Panc1 (cell line): Measurements from ENCODE around the gene KCP. TPM values are rescaled to one million over a fixed set of nuclear protein-coding genes. Genes with fewer than 3 reads are reported as not detected.

ENCODE experiments used
- ATAC-seq: fragments of 200-7000 bp; cut with Tn5 transposase; 2 replicates; pipeline ENCODE4 v1.9.1; 2020; ENCODE audit warnings: mild to moderate bottlenecking, moderate library complexity
- BruUV-seq: library from RNA; stranded (reverse); fragments of 400-500 nt; replicated peaks from 2 replicates; lab custom pipeline; 2021; lab: Mats Ljungman, UMichigan
- CTCF ChIA-PET: fragments of 300-600 bp; sonication (Branson Sonifier 250); formaldehyde crosslinking; loops from one replicate; lab custom pipeline; 2022; ENCODE audit warnings: antibody characterized with exemption; lab: Charles Lee
- POLR2A ChIA-PET: fragments of 300-600 bp; sonication (Branson Sonifier 250); formaldehyde crosslinking; loops from one replicate; lab custom pipeline; 2022; ENCODE audit warnings: antibody characterized with exemption; lab: Charles Lee
- DNase-seq: peaks from one replicate; pipeline ENCODE4 v3.0.0-alpha.2; 2010; ENCODE audit warnings: low read depth, low spot score
- H3K27ac ChIP-seq: 2 replicates; pipeline ENCODE4 v1.5.1; 2011; ENCODE audit warnings: mild to moderate bottlenecking, low read length, inconsistent platforms
- H3K27me3 ChIP-seq: fragments of 200-500 bp; sonication (Bioruptor generic); 2 replicates; pipeline ENCODE4 v1.6.0; 2014; ENCODE audit warnings: low read length, inconsistent platforms; ENCODE audit not compliant: control insufficient read depth, insufficient read depth
- H3K36me3 ChIP-seq: fragments of 200-500 bp; sonication (Bioruptor generic); 2 replicates; pipeline ENCODE4 v1.5.1; 2014; ENCODE audit warnings: inconsistent platforms, mild to moderate bottlenecking, low read length, moderate library complexity; ENCODE audit not compliant: control insufficient read depth, insufficient read depth
- H3K4me1 ChIP-seq: 2 replicates; pipeline ENCODE4 v1.5.1; 2011; ENCODE audit warnings: inconsistent platforms, mild to moderate bottlenecking, low read length, moderate library complexity; ENCODE audit not compliant: control insufficient read depth, insufficient read depth
- H3K4me3 ChIP-seq, 2 experiments: 2 replicates each; pipeline ENCODE4 v1.5.1; 2011 to 2012; ENCODE audit warnings: low read depth in 2 of 2, low read length in 2 of 2, mild to moderate bottlenecking in 2 of 2, inconsistent platforms in 1 of 2, moderate library complexity in 1 of 2
- H3K9me3 ChIP-seq: fragments of 200-500 bp; sonication (Bioruptor generic); 2 replicates; pipeline ENCODE4 v1.5.1; 2014; ENCODE audit warnings: low read depth, mild to moderate bottlenecking, inconsistent platforms, low read length, moderate library complexity; ENCODE audit not compliant: control insufficient read depth, insufficient read depth
- POLR2AphosphoS5 ChIP-seq: IDR thresholded peaks from 2 replicates; pipeline ENCODE4 v1.6.1; 2012; ENCODE audit warnings: mild to moderate bottlenecking, low read depth, low read length, moderate library complexity
- SIN3A ChIP-seq: IDR thresholded peaks from 2 replicates; pipeline ENCODE4 v1.6.1; 2012; ENCODE audit warnings: low read depth, mild to moderate bottlenecking, low read length, moderate library complexity, borderline replicate concordance; ENCODE audit not compliant: insufficient read depth
- TCF7L2 ChIP-seq: IDR thresholded peaks from 2 replicates; pipeline ENCODE4 v1.6.1; 2011; ENCODE audit warnings: mild to moderate bottlenecking, low read depth, low read length, inconsistent platforms
- in situ Hi-C: cut with HindIII; loops from 2 replicates; pipeline ENCODE4 v1.10.0; 2016; ENCODE audit warnings: low sequenced_read_pairs, low pct_unique_long_range_greater_than_20kb
- intact Hi-C: fragments of 100-400 bp; cut with micrococcal nuclease; formaldehyde crosslinking; loops from one replicate; pipeline ENCODE4 v1.10.0; 2022; ENCODE audit not compliant: unreplicated experiment
- total RNA-seq: library from RNA; stranded (reverse); gene quantifications from one replicate; pipeline ENCODE4 v1.2.1, GENCODE V29; 2021; ENCODE audit not compliant: unreplicated experiment
- TF ChIP-seq, protein P1 (sequence below): fragments of 450-650 bp; IDR thresholded peaks from 2 replicates; pipeline ENCODE4 v1.5.1; 2017; ENCODE audit warnings: mild to moderate bottlenecking
- TF ChIP-seq, protein P2 (sequence below), 2 experiments: IDR thresholded peaks; 2 replicates each; pipeline ENCODE4 v1.6.1; 2011 to 2012; ENCODE audit warnings: low read depth in 2 of 2, control low read depth in 1 of 2, low read length in 1 of 2, mild to moderate bottlenecking in 1 of 2, moderate library complexity in 1 of 2; ENCODE audit not compliant: insufficient read depth in 1 of 2

Gene KCP
- total RNA-seq, 1 experiment from 2014 or later, result 0.13 TPM

DNA sequence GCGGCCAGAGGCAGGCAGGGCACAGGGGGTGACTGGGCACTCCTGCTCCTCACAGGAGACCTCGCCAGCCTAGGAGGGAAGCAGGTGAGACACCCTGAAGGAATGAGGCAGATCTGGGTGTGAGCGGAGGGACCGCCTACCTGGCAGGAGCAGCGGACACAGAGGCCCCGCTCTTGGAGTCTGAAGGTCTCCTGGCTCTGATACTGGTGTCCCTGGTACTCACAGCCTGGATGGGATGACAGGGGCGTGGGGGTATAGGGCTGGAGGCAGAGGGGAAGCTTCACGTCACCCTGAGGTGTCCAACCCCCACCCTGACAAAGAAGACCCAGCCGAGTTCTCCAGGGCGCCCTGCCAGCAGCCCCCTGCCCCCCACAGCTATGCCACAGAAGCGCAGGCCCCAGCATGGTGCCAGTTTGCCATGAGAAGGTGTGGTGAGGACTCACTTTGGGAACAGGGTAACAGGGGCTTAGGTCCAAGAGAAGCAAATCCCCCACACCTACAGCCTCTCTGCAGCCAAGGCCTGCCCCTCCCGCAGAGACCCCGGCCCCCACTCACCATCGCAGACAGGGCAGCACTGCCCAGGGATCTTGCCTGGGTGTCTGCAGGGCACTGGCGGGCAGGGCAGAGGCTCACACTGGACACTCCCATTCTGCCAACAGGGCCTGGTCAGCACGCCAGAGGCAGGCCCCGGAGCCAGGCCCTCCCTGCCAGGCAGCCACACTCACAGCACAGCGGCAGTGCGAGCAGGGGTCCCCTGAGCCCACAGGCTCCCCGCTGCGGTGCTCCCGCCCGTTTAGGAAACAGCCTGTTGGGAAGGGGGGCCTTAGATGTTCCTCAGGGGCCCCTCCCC is 17.0 kb downstream of the KCP start:
- intact Hi-C loops (no loop called here), in situ Hi-C loops (no loop called here)
- ATAC-seq, result no peak
- CTCF ChIA-PET, result interaction anchor here (0.6 kb wide), 1 partner anchor 9 kb away, joined by 3 read pairs; no protein-coding TSS in a partner anchor
- BruUV-seq, result no TSS peak
- no peak overlapping the region for H3K27ac ChIP-seq
- no peaks in the 10 kb centered on the region for H3K27me3 ChIP-seq
- H3K9me3 ChIP-seq, result no peaks in the 10 kb centered on the region
- H3K36me3 ChIP-seq, result no peaks in the 10 kb centered on the region
- no peaks in the 10 kb centered on the region; the same call in 1 of the 2 replicates for H3K4me1 ChIP-seq
- DNase-seq, result no peak
- POLR2A ChIA-PET, result no interaction called here
- TF ChIP-seq POLR2AphosphoS5 (no peak), TCF7L2 (no peak), SIN3A (no peak)
- TF ChIP-seq, protein P1, sequence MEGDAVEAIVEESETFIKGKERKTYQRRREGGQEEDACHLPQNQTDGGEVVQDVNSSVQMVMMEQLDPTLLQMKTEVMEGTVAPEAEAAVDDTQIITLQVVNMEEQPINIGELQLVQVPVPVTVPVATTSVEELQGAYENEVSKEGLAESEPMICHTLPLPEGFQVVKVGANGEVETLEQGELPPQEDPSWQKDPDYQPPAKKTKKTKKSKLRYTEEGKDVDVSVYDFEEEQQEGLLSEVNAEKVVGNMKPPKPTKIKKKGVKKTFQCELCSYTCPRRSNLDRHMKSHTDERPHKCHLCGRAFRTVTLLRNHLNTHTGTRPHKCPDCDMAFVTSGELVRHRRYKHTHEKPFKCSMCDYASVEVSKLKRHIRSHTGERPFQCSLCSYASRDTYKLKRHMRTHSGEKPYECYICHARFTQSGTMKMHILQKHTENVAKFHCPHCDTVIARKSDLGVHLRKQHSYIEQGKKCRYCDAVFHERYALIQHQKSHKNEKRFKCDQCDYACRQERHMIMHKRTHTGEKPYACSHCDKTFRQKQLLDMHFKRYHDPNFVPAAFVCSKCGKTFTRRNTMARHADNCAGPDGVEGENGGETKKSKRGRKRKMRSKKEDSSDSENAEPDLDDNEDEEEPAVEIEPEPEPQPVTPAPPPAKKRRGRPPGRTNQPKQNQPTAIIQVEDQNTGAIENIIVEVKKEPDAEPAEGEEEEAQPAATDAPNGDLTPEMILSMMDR, result no peak
- TF ChIP-seq, protein P2, sequence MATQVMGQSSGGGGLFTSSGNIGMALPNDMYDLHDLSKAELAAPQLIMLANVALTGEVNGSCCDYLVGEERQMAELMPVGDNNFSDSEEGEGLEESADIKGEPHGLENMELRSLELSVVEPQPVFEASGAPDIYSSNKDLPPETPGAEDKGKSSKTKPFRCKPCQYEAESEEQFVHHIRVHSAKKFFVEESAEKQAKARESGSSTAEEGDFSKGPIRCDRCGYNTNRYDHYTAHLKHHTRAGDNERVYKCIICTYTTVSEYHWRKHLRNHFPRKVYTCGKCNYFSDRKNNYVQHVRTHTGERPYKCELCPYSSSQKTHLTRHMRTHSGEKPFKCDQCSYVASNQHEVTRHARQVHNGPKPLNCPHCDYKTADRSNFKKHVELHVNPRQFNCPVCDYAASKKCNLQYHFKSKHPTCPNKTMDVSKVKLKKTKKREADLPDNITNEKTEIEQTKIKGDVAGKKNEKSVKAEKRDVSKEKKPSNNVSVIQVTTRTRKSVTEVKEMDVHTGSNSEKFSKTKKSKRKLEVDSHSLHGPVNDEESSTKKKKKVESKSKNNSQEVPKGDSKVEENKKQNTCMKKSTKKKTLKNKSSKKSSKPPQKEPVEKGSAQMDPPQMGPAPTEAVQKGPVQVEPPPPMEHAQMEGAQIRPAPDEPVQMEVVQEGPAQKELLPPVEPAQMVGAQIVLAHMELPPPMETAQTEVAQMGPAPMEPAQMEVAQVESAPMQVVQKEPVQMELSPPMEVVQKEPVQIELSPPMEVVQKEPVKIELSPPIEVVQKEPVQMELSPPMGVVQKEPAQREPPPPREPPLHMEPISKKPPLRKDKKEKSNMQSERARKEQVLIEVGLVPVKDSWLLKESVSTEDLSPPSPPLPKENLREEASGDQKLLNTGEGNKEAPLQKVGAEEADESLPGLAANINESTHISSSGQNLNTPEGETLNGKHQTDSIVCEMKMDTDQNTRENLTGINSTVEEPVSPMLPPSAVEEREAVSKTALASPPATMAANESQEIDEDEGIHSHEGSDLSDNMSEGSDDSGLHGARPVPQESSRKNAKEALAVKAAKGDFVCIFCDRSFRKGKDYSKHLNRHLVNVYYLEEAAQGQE (IDR thresholded peaks at IDR 0.05; ENCODE audit: insufficient read depth in 1 of 2, low read depth in 2 of 2, low read length in 1 of 2), result no peak
- no peak overlapping the region for H3K4me3 ChIP-seq

DNA sequence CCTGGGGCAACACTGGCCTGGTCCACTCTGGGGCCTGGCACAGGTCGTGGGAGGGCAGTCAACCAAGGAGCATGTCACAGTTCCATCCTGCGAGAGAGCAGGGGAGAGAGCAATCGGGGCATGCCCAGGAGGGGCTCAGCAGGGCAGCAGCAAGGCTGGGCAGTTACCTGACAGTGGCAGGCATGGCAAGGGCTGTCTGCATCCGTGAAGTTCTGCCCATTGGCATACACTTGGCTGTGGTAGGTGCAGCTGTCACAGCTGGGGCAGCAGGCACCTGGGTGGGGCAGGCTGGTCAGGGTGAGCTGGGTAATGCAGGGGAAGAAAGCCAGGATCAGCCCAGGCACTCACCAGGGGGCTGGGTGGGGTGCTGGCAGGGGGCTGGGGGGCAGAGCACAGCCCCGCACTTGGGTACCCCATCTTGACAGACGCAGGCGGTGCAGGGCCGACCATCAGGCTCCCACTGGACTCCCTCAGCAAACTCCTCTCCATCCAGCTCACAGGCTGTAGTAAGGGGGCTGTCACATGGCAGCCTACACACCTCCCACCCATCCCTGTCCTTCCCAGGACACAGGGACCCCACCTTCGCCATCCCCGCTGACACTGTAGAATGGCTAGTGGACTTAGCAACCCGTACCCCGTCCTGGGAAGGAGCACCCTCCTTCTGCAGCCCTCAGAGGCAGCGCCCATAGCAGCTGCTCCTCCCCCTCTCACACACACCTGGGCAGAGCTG is 17.8 kb downstream of the KCP start:
- ATAC-seq, result no peak
- no TSS peak for BruUV-seq
- Histone ChIP-seq H3K36me3 (no peaks in the 10 kb centered on the region), H3K27me3 (no peaks in the 10 kb centered on the region), H3K9me3 (no peaks in the 10 kb centered on the region), H3K4me1 (no peaks in the 10 kb centered on the region; the same call in 1 of the 2 replicates), H3K4me3 (no peak overlapping the region), H3K27ac (no peak overlapping the region)
- no peak for DNase-seq
- POLR2A ChIA-PET, result no interaction called here
- intact Hi-C loops (no loop called here), in situ Hi-C loops (no loop called here)
- TF ChIP-seq, protein P2 (IDR thresholded peaks at IDR 0.05; ENCODE audit: insufficient read depth in 1 of 2, low read depth in 2 of 2, low read length in 1 of 2), result no peak
- TF ChIP-seq, protein P1, result no peak
- no peak for TF ChIP-seq TCF7L2
- no peak for TF ChIP-seq POLR2AphosphoS5
- no peak for TF ChIP-seq SIN3A
- CTCF ChIA-PET, result interaction anchor here (0.6 kb wide), 1 partner anchor 10 kb away, joined by 3 read pairs; no protein-coding TSS in a partner anchor
